GF-D8 (cell line): ENCODE measurements around the gene TCFL5.
A peak's percentile ranks its signal among the peaks of the same experiment; 100 is the strongest.

Experiments
- DNase-seq: peaks from one replicate; lab custom pipeline; 2025; lab: John Stamatoyannopoulos, UW

The TCFL5 gene

GRCh38 chr20:62895539-62895938, 33.9 kb upstream of the TCFL5 start:
- no peak for DNase-seq

- no peak for DNase-seq
Measured at GRCh38 chr20:62894261-62894660, 32.6 kb upstream of the TCFL5 start.

- DNase-seq = no peak
Measured at GRCh38 chr20:62893700-62894099, 32.1 kb upstream of the TCFL5 start.

- DNase-seq = no peak
Measured at GRCh38 chr20:62892348-62893304, 31.0 kb upstream of the TCFL5 start.

GRCh38 chr20:62891111-62891510, 29.5 kb upstream of the TCFL5 start:
- DNase-seq = no peak

GRCh38 chr20:62890444-62890843, 28.8 kb upstream of the TCFL5 start:
- DNase-seq = no peak

- no peak for DNase-seq
Measured at GRCh38 chr20:62889871-62890270, 28.2 kb upstream of the TCFL5 start.

- no peak for DNase-seq
Measured at GRCh38 chr20:62889411-62889810, 27.8 kb upstream of the TCFL5 start.

- no peak for DNase-seq
Measured at GRCh38 chr20:62888910-62889309, 27.3 kb upstream of the TCFL5 start.

GRCh38 chr20:62888406-62888805, 26.8 kb upstream of the TCFL5 start:
- DNase-seq = no peak

GRCh38 chr20:62887860-62888239, 26.2 kb upstream of the TCFL5 start:
- DNase-seq = no peak

- DNase-seq = peak; percentile 84
Measured at GRCh38 chr20:62887152-62887859, 25.7 kb upstream of the TCFL5 start.

- DNase-seq = no peak
Measured at GRCh38 chr20:62886709-62887058, 25.1 kb upstream of the TCFL5 start.

- DNase-seq = no peak
Measured at GRCh38 chr20:62885896-62886708, 24.5 kb upstream of the TCFL5 start.

- DNase-seq = no peak
Measured at GRCh38 chr20:62885046-62885895, 23.6 kb upstream of the TCFL5 start.

- no peak for DNase-seq
Measured at GRCh38 chr20:62884556-62884955, 22.9 kb upstream of the TCFL5 start.

- DNase-seq = no peak
Measured at GRCh38 chr20:62882426-62882825, 20.8 kb upstream of the TCFL5 start.

- DNase-seq = no peak
Measured at GRCh38 chr20:62881662-62882395, 20.2 kb upstream of the TCFL5 start.

GRCh38 chr20:62880935-62881661, 19.5 kb upstream of the TCFL5 start:
- DNase-seq = no peak
